NCI-H748 treated with DMSO at 0.1 percent for 48 hours (cell line): ENCODE results near the gene CDK8.
A peak's percentile ranks its signal among the peaks of the same experiment; 100 is the strongest.
"Not testable (repeated sequence)": the region's sequence is repeated elsewhere in the genome, so short reads cannot be mapped to it uniquely, and the experiment has no call there.

ENCODE experiments used
- DNase-seq: peaks from one replicate; lab custom pipeline; 2025; lab: John Stamatoyannopoulos, UW

Gene CDK8

DNA sequence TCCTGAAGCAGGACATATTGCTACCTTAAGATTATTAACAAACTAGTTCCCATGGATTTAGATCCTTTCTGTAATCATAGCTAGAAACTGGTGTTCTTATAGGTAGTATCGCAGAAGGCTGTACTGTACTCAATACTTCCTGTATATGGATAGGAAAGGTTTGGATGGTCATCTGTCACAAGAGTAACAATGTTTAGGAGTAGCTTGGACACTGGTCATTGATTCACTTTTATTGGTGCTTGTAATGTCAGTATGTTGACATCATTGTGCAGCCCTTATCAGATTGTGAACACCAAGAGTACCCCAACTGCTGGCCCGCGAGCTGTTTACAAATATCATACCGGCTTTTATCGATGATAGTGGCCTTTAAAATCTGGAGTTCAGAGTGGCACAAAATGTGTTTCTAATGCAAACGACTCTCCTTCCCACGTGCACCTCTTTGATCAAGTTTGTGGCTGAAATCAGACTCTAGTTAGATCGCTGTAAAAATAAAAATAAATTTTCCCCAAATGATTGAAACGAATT is 605 bp upstream of the CDK8 start:
- DNase-seq, result peak; percentile 49

DNA sequence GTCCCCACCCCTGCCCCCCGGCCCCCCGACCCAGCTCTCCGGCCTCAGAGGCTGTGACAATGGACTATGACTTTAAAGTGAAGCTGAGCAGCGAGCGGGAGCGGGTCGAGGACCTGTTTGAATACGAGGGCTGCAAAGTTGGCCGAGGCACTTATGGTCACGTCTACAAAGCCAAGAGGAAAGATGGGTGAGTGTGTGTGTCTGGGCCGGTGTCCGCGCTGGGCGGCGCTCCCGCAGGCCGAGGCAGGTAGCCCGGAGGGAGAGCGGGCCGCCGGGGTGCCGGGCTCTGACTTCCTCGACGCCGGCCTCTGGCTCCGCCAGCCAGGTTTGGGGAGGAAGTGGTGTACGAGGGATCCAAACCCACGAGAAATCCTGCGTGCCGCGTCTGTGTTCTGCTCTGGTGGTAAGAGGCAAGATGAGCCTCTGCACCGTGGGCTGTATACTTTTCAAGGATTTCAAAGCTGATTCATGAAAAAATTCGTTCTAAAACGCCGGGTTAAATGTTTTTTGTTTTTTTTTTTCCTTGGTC is 718 bp downstream of the CDK8 start:
- DNase-seq, result peak; percentile 83

DNA sequence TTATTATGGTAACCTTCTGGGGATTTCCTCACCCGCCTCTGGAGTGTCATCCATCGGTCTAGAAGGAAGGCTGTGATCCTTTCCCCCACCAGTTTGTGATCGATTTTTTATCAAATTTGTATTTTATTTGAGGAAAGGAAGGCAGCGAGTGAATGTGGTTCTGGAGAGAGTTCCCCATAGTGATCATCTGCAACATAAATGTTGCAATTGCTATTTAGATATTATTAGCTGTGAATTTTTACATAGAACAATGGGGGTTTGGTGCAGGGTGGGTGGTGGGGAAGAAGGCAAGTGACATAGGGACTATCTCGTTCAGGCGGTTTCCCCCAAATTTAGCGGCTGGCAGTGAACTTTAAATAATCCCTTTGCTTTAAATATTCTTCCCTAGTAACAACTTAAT is 1.2 kb downstream of the CDK8 start:
- DNase-seq, result no peak

- peak; percentile 61 for DNase-seq
Measured at GRCh38 chr13:26255691-26256277, 1.9 kb downstream of the CDK8 start.

- no peak for DNase-seq
Measured at GRCh38 chr13:26257049-26257448, 3.1 kb downstream of the CDK8 start.

- no peak for DNase-seq
Measured at GRCh38 chr13:26259634-26260033, 5.7 kb downstream of the CDK8 start.

DNA sequence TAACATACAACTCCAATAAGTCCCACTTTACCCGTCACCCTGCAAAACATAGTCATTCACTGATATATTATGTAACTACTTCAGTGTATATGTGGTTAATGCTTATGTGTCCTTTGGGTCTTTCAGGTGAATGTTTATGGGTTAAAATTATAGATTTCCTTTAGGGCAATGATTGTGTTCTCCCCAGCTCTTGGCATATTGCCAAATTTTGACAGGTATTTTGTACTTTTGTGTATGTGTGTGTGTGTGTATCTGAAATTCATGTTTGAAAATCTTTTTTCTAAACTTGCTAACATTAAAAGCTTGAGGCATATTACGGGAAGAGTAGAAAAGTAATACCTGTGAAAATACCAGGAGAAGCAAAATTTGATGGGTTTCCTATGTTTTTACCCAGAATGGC is 8.2 kb downstream of the CDK8 start:
- DNase-seq, result no peak

DNA sequence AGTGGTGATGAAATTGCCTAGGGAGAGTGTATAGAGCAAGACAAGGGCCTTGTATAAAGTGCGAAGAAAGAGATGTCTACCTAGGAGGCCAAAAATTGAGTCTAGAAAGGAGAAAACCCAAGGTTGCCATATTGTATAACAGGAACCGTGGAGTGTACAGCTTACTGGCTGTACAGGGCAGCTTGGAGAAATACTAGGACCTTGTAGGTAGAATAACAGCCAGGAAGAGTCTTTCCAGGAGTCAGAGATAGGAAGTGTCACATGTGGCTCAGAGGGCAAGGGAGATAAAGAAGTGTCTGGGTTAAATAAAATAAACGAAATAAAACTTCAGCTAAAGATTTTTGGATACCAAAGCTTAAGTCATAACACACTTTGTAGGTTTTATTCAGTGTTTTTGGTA is 12.4 kb downstream of the CDK8 start:
- no peak for DNase-seq

DNA sequence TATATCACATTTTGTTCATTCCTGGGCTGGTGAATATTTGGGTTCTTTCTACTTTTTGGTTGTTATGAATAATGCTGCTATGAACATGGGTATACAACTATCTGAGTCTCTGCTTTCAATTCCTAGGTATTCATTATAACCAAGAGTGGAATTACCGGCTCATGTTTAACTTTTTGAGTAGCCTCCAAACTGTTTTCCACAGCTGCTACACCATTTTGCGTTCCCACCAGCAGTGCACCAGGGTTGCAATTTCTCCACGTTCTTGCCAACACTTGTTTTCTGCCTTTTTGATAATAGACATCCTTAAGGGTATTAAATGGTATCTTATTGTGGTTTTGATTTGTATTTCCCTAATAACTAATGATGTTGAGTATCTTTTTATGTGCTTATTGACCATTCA is 16.8 kb downstream of the CDK8 start:
- no peak for DNase-seq

GRCh38 chr13:26272621-26273020 is 18.7 kb downstream of the CDK8 start:
- no peak for DNase-seq

DNA sequence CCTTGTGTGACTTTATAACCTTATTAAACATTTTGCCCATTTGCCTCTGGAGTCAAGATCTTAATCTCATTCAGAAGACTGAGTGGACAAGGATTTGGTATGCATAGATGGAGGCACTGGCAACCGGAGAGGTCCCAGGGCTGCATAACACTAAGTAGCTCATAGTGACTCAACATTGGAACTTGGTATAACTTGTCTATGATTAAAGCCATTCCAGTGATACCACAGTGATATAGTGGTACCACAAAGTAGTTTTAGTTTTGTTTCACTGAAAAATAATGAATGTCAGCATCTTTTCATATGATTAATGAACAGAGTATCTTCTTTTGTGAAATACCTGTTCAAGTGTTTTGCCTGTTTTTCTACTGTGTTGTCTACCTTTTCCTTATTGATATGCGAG is 26.4 kb downstream of the CDK8 start:
- DNase-seq, result no peak

GRCh38 chr13:26280822-26281221 is 26.9 kb downstream of the CDK8 start:
- DNase-seq, result no peak

- DNase-seq, result not testable (repeated sequence)
Measured at GRCh38 chr13:26285911-26286310, 32.0 kb downstream of the CDK8 start.

DNA sequence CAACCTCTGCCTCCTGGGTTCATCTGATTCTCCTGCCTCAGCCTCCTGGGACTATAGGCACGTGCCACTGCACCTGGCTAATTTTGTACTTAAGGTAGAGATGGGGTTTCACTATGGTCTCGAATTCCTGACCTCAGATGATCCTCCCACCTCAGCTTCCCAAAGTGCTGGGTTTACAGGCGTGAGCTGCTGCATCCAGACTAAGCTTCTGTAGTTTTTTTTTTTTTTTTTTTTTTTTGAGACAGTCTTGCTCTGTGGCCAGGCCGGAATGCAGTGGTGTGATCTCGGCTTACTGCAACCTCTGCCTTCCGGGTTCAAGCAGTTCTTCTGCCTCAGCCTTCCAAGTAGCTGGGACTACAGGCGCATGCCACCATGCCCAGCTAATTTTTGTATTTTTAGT is 34.9 kb downstream of the CDK8 start:
- not testable (repeated sequence) for DNase-seq

DNA sequence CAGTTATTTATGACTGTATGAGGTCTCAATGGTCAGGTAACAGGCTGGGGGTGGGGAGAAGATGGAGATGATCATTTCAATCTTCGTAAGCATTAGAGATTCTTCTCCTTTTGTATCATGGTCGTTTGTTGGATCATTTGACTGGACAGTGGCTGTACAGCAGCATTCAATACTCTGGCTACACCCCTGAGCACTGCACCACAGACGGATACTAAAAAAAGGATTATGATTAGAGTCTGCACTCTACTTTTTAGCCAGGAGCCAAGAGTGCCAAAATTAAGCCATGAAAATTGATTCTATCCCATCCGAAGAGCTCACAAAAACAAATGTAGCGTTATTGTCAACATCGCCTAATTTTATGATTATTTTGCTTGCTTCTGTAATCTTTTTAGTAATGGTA is 41.9 kb downstream of the CDK8 start:
- no peak for DNase-seq

DNA sequence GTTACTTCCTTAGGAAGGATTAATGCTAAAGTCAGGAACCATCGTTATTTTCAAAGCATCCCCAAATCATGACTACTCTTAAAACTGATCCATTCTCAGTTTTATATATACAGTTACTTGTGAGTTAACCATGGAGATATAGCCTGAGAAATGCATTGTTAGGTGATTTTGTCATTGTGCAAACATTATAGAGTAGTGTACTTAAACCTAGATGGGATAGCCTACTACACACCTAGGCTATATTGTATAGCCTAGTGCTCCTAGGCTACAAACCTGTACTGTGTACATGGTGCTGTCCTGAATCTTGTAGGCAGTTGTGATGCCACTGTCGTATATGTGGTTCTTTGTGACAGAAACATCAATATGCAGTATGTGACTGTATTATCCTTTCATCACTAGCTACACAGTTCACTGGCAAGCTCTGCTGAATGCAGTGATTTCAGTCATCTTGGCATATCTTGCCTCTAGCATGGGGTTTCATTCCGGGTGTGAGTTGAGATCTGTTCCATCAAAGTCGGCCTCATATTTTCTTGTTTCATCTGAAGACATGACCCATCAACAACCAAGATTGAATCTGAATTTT is 45.3 kb downstream of the CDK8 start:
- DNase-seq, result no peak

- no peak for DNase-seq
Measured at GRCh38 chr13:26300140-26300539, 46.2 kb downstream of the CDK8 start.

DNA sequence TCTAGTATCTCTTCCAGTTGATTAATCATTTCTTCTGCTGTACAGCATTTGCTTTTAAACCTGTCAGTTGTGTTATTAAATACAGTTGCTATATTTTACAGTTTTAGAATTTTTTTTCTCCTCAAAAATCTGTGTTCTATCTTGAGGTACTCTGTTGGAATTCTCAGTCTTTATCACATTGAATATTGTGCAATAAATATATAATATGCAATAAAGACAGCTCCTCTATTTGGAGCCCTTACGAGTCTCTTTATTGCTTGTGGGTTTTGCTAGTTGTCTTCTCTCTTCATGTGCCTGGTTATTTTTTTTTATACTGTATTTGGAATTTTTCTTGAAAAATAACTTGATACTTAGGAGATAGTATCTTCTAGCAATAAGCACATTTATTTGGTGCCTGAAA is 51.7 kb downstream of the CDK8 start:
- DNase-seq, result no peak

GRCh38 chr13:26307701-26308100 is 53.8 kb downstream of the CDK8 start:
- DNase-seq, result no peak

DNA sequence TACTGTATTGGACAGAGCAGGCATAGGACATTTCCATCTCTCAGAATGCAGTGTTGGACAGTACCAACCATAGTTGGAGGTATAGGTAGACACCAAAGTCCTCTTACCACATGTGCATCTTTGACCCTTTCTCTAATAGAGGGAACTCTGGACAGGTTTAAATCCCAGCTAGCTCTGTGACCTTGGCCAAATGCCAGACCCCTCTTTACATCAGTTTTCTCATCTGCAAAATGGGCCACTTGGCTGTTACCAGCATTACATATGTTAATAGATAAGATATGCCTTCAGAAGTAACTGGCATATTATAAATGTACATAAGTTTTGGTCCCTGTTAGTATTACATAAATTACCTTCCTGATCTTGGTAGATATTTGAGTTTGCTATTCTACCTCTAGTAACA is 54.3 kb downstream of the CDK8 start:
- DNase-seq, result no peak

DNA sequence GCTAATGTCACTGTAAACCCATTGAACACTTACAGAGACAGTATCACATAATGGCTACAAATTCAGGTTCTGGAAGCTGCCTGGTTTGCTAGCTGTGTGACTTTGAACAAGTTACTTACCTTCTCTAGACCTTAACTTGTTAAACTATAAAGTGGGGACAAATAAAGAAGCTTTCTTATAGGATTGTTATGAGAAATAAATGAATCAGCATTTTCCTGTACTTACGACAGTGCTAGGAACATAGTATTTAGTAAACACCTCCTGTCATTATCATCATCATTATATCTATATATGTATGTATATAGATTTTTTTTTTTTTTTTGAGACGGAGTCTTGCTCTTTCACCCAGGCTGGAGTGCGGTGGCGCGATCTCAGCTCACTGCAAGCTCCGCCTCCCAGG is 54.9 kb downstream of the CDK8 start:
- DNase-seq, result no peak

GRCh38 chr13:26310003-26310402 is 56.1 kb downstream of the CDK8 start:
- DNase-seq, result no peak

DNA sequence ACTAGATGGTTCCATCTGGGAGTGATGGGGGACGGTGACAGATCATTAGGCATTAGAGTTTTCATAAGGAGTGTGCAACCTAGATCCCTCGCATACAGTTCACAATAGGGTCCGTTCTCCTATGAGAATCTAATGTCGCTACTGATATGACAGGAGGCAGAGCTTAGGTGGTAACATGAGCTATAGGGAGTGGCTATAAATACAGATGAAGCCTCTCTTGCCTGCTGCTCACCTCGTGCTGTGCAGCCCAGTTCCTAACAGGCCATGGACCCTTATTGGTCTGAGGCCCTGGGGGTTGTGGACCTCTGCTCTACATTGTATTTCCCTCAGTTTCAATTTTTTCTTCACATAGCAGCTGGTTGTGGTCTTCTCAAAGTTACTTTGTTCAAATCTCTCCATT is 56.5 kb downstream of the CDK8 start:
- DNase-seq, result no peak

GRCh38 chr13:26312019-26312418 is 58.1 kb downstream of the CDK8 start:
- not testable (repeated sequence) for DNase-seq
